H1 (cell line): ENCODE data around the gene PDGFA. TPM values are rescaled to one million over a fixed set of nuclear protein-coding genes. Genes with fewer than 3 reads are reported as not detected.
A peak's percentile ranks its signal among the peaks of the same experiment; 100 is the strongest.

Experiments used
- CTCF ChIA-PET: fragments of 300-600 bp; sonication (Branson Sonifier 250); formaldehyde crosslinking; loops from one replicate; lab custom pipeline; 2021; ENCODE audit not compliant: partially characterized antibody; lab: Charles Lee
- POLR2A ChIA-PET: fragments of 300-600 bp; sonication (Branson Sonifier 250); formaldehyde crosslinking; loops from one replicate; lab custom pipeline; 2021; ENCODE audit warnings: inconsistent platforms; ENCODE audit not compliant: partially characterized antibody; lab: Charles Lee
- DNase-seq, 2 experiments: peaks; one replicate each; pipeline versions ENCODE4 v3.0.0 to v3.0.0-alpha.2; 2010 to 2022; ENCODE audit warnings: low spot score in 2 of 2, low read depth in 1 of 2, mixed read lengths in 1 of 2
- FAIRE-seq: peaks from 2 replicates; lab custom pipeline; 2011; peaks lifted over from hg19 to GRCh38; lab: Jason Lieb, UNC
- H2AFZ ChIP-seq: 2 replicates; pipeline ENCODE4 v1.8.1; 2012; ENCODE audit warnings: low read length, inconsistent platforms
- H2AK5ac ChIP-seq: 2 replicates; pipeline ENCODE4 v1.6.1; 2013; ENCODE audit warnings: low read depth, low read length
- H2BK120ac ChIP-seq: replicated peaks from 2 replicates; pipeline ENCODE3; 2013; ENCODE audit warnings: low read depth, low read length, inconsistent platforms
- H2BK12ac ChIP-seq: 2 replicates; pipeline ENCODE4 v1.6.1; 2013; ENCODE audit warnings: low read depth, low read length
- H2BK15ac ChIP-seq: 2 replicates; pipeline ENCODE4 v1.6.1; 2013; ENCODE audit warnings: low read length
- H2BK20ac ChIP-seq: 2 replicates; pipeline ENCODE4 v1.6.1; 2013; ENCODE audit warnings: low read length
- H2BK5ac ChIP-seq: 2 replicates; pipeline ENCODE4 v1.6.1; 2013; ENCODE audit warnings: low read depth, low read length
- H3K14ac ChIP-seq: 2 replicates; pipeline ENCODE4 v1.6.1; 2013; ENCODE audit warnings: inconsistent platforms; ENCODE audit not compliant: insufficient read length
- H3K18ac ChIP-seq: 2 replicates; pipeline ENCODE4 v1.6.1; 2013; ENCODE audit warnings: low read length; ENCODE audit errors: extremely low read depth
- H3K23ac ChIP-seq: 2 replicates; pipeline ENCODE4 v1.6.1; 2013; ENCODE audit warnings: inconsistent platforms; ENCODE audit not compliant: insufficient read length
- H3K23me2 ChIP-seq: 2 replicates; pipeline ENCODE4 v1.6.1; 2013; ENCODE audit warnings: low read depth, low read length
- H3K27ac ChIP-seq: 2 replicates; pipeline ENCODE4 v1.6.1; 2011; ENCODE audit warnings: low read depth, low read length, inconsistent platforms
- H3K27me3 ChIP-seq, 4 experiments: replicated peaks in 1 of 4; 1 replicate in 1 of 4; 2 replicates in 3 of 4; pipeline versions ENCODE4 v1.6.1 to v1.8.1; 2011 to 2013; ENCODE audit warnings: low read length in 3 of 4, mild to moderate bottlenecking in 3 of 4, inconsistent platforms in 2 of 4, mixed read lengths in 2 of 4, moderate library complexity in 1 of 4; ENCODE audit not compliant: control insufficient read depth in 3 of 4, insufficient read depth in 3 of 4; ENCODE audit errors: extremely low read depth in 1 of 4
- H3K36me3 ChIP-seq, 4 experiments: 2 replicates each; pipeline versions ENCODE4 v1.6.1 to v1.8.1; 2011 to 2013; ENCODE audit warnings: mild to moderate bottlenecking in 4 of 4, low read length in 3 of 4, moderate library complexity in 2 of 4, control low read depth in 1 of 4, inconsistent platforms in 1 of 4; ENCODE audit not compliant: insufficient read depth in 4 of 4, control insufficient read depth in 2 of 4
- H3K4ac ChIP-seq: replicated peaks from 2 replicates; pipeline ENCODE3; 2013; ENCODE audit warnings: low read length, low read depth, mixed read lengths, inconsistent platforms; ENCODE audit not compliant: insufficient read length
- H3K4me1 ChIP-seq, 4 experiments: replicated peaks in 1 of 4; 1 replicate in 1 of 4; 2 replicates in 3 of 4; pipeline versions ENCODE4 v1.6.1 to v1.8.1; 2011 to 2013; ENCODE audit warnings: low read length in 3 of 4, inconsistent platforms in 2 of 4, mixed read lengths in 1 of 4; ENCODE audit not compliant: insufficient read depth in 4 of 4, control insufficient read depth in 3 of 4
- H3K4me2 ChIP-seq, 2 experiments: 2 replicates each; pipeline versions ENCODE4 v1.6.1 to v1.8.1; 2011 to 2013; ENCODE audit warnings: low read depth in 2 of 2, low read length in 2 of 2, control low read depth in 1 of 2, inconsistent platforms in 1 of 2, mild to moderate bottlenecking in 1 of 2; ENCODE audit not compliant: insufficient read depth in 1 of 2
- H3K4me3 ChIP-seq, 4 experiments: fragments of 200-600, 300-600 bp in 1 of 4; sonication (generic), shearing (Covaris generic), sonication (Bioruptor Twin) in 1 of 4; 2 replicates each; pipeline versions ENCODE4 v1.5.1 to v1.8.1; 2011 to 2016; ENCODE audit warnings: low read length in 4 of 4, low read depth in 3 of 4, control low read depth in 2 of 4, inconsistent platforms in 2 of 4, mild to moderate bottlenecking in 2 of 4, mixed read lengths in 1 of 4, moderate library complexity in 1 of 4; ENCODE audit not compliant: insufficient read depth in 2 of 4; ENCODE audit errors: extremely low read depth in 1 of 4
- H3K56ac ChIP-seq: replicated peaks from 2 replicates; pipeline ENCODE3; 2013; ENCODE audit warnings: low read depth, mild to moderate bottlenecking, mixed read lengths, low read length, inconsistent platforms; ENCODE audit not compliant: insufficient read length
- H3K79me1 ChIP-seq: 2 replicates; pipeline ENCODE4 v1.6.1; 2013; ENCODE audit warnings: low read depth, low read length, control low read depth
- H3K79me2 ChIP-seq, 2 experiments: 2 replicates each; pipeline versions ENCODE4 v1.6.1 to v1.8.1; 2012 to 2013; ENCODE audit warnings: low read length in 2 of 2, mild to moderate bottlenecking in 2 of 2, inconsistent platforms in 1 of 2; ENCODE audit not compliant: insufficient read depth in 2 of 2, control insufficient read depth in 1 of 2
- H3K9ac ChIP-seq, 4 experiments: replicated peaks in 1 of 4; 1 replicate in 1 of 4; 2 replicates in 3 of 4; pipeline versions ENCODE4 v1.6.1 to v1.8.1; 2011 to 2013; ENCODE audit warnings: low read depth in 3 of 4, low read length in 3 of 4, control low read depth in 2 of 4, mild to moderate bottlenecking in 2 of 4, moderate library complexity in 2 of 4, inconsistent platforms in 1 of 4; ENCODE audit errors: extremely low read depth in 1 of 4
- H3K9me3 ChIP-seq, 2 experiments: 2 replicates each; pipeline versions ENCODE4 v1.6.1 to v1.8.1; 2012 to 2013; ENCODE audit warnings: mild to moderate bottlenecking in 2 of 2, moderate library complexity in 2 of 2, control low read depth in 1 of 2, inconsistent platforms in 1 of 2, low read depth in 1 of 2, low read length in 1 of 2, mixed read lengths in 1 of 2; ENCODE audit not compliant: insufficient read depth in 2 of 2
- H4K20me1 ChIP-seq, 2 experiments: replicated peaks in 1 of 2; 2 replicates each; pipeline versions ENCODE3 to v1.8.1; 2011 to 2013; ENCODE audit warnings: inconsistent platforms in 2 of 2, low read length in 2 of 2, mild to moderate bottlenecking in 1 of 2; ENCODE audit not compliant: insufficient read depth in 2 of 2, control insufficient read depth in 1 of 2
- H4K5ac ChIP-seq: 2 replicates; pipeline ENCODE4 v1.6.1; 2013; ENCODE audit warnings: low read length, low read depth, mixed read lengths, inconsistent platforms; ENCODE audit not compliant: insufficient read length
- H4K8ac ChIP-seq: 2 replicates; pipeline ENCODE4 v1.8.0; 2013; ENCODE audit warnings: mild to moderate bottlenecking, moderate library complexity, low read length, inconsistent platforms; ENCODE audit not compliant: insufficient read depth; ENCODE audit errors: extremely low read depth
- H4K91ac ChIP-seq: replicated peaks from 2 replicates; pipeline ENCODE3; 2013; ENCODE audit warnings: low read length, mixed read lengths, inconsistent platforms; ENCODE audit not compliant: insufficient read length
- POU5F1 ChIP-seq: IDR thresholded peaks from 2 replicates; pipeline ENCODE4 v1.6.1; 2011; ENCODE audit warnings: low read depth, mild to moderate bottlenecking, low read length, moderate library complexity
- RAD21 ChIP-seq, 2 experiments: IDR thresholded peaks in 1 of 2; conservative IDR thresholded peaks in 1 of 2; 2 replicates each; pipeline ENCODE4 v1.6.1; 2011; ENCODE audit warnings: low read depth in 2 of 2, low read length in 2 of 2, improper control_type of control experiment in 1 of 2, inconsistent platforms in 1 of 2, mild to moderate bottlenecking in 1 of 2, moderate library complexity in 1 of 2
- WGBS, 2 experiments: shearing (Covaris generic) in 1 of 2; methylation state at CpG; one replicate each; pipeline versions ENCODE4 v1.1.6 to v1.1.7; 2013 to 2015; ENCODE audit warnings: low lambda C conversion rate in 2 of 2, mixed read lengths in 2 of 2, inconsistent platforms in 1 of 2, low coverage in 1 of 2, missing lambda C conversion rate in 1 of 2; ENCODE audit not compliant: insufficient replicate concordance in 2 of 2, insufficient coverage in 1 of 2, insufficient read length in 1 of 2; ENCODE audit errors: extremely low coverage in 1 of 2, missing lambda C conversion rate in 1 of 2; 5-methylcytosine and 5-hydroxymethylcytosine counted together
- polyA plus RNA-seq, 7 experiments: library from polyadenylated mRNA; depleted of rRNA in 3 of 7; stranded (reverse) in 5 of 7; unstranded in 2 of 7; fragments of >200 nt in 5 of 7; fragments of 200-250 nt in 2 of 7; gene quantifications; 1 replicate in 5 of 7; 2 replicates in 1 of 7; 4 replicates in 1 of 7; pipeline versions ENCODE4 v1.2.1 to v1.2.3, GENCODE V29; 2011 to 2013; ENCODE audit warnings: missing spikeins in 2 of 7, mixed read lengths in 2 of 7
- total RNA-seq: library from RNA; stranded (reverse); fragmentation: NEBNext Ultra II Directional; extraction: Animal tissue kit (Norgen Biotek cat#: 25700); gene quantifications from 2 replicates; pipeline ENCODE4 v1.2.1, GENCODE V29; 2021

Gene PDGFA
- total and polyA plus RNA-seq, 2 of the 8 experiments (the other 6 are each of a cell fraction or from before 2014, with no cell fraction given) = 21.1 to 43.0 TPM

- H2BK120ac ChIP-seq = no peak overlapping the region
- no peak overlapping the region for H4K91ac ChIP-seq
- no peaks in the 10 kb centered on the region for H3K27me3 ChIP-seq
- H2BK12ac ChIP-seq = 0 out of 2 replicates have a peak overlapping the region, but pooled peaks have one; percentile 39
- no peak overlapping the region for H3K18ac ChIP-seq
- TF ChIP-seq RAD21 (IDR thresholded peaks at IDR 0.05 in 1 of 2, conservative IDR thresholded peaks at IDR 0.05 in 1 of 2; ENCODE audit: low read depth in 2 of 2, low read length in 2 of 2) (no peak), POU5F1 (no peak)
- no peak overlapping the region for H3K4me2 ChIP-seq
- no peak overlapping the region for H3K4me3 ChIP-seq
- FAIRE-seq = no peak
- ChIA-PET POLR2A (interaction anchor here (1.5 kb wide), 2 partner anchors 9 to 19 kb away, joined by 4 read pairs; no protein-coding TSS in a partner anchor), CTCF (interaction anchor here (1.2 to 2.1 kb wide), 2 partner anchors 10 to 200 kb away, joined by 4 to 5 read pairs; no protein-coding TSS in a partner anchor)
- no peaks in the 10 kb centered on the region for H3K36me3 ChIP-seq
- H3K9ac ChIP-seq = no peak overlapping the region
- H4K5ac ChIP-seq = no peak overlapping the region
- no peak overlapping the region for H2BK20ac ChIP-seq
- no peak overlapping the region; the same call in 1 of the 2 replicates for H4K8ac ChIP-seq
- H2BK5ac ChIP-seq = no peak overlapping the region
- H3K4me1 ChIP-seq = peaks cover 0 to 6% (median 5%) of the 10 kb centered on the region in 4 experiments; a peak in 5 of 7 replicates
- no peak overlapping the region for H3K23ac ChIP-seq
- H3K9me3 ChIP-seq = no peaks in the 10 kb centered on the region; a peak in 1 of 4 replicates
- H2AK5ac ChIP-seq = no peak overlapping the region
- H3K79me2 ChIP-seq = no peaks in the 10 kb centered on the region
- DNase-seq = no peak
- no peak overlapping the region for H3K4ac ChIP-seq
- peaks cover 6% of the 10 kb centered on the region; the same call in 1 of the 2 replicates for H3K23me2 ChIP-seq
- peaks cover 0 to 4% of the 10 kb centered on the region in 2 experiments for H4K20me1 ChIP-seq
- 0 out of 2 replicates have a peak overlapping the region, but pooled peaks have one; percentile 46 for H2BK15ac ChIP-seq
- H3K14ac ChIP-seq = no peak overlapping the region
- H2AFZ ChIP-seq = no peak overlapping the region
- no peak overlapping the region for H3K56ac ChIP-seq
- H3K27ac ChIP-seq = no peak overlapping the region
- WGBS, 2 experiments = 84% methylated on average over 17 of the region's 17 CpGs; no CpG with 5 or more reads in 1 of the 2 experiments
- H3K79me1 ChIP-seq = no peaks in the 10 kb centered on the region; the same call in 1 of the 2 replicates
Measured at GRCh38 chr7:533266-533665, 13.6 kb upstream of the PDGFA start.
